ENCODE measurements around the gene USP17L12.
"Not testable (repeated sequence)": the region's sequence is repeated elsewhere in the genome, so short reads cannot be mapped to it uniquely, and the experiment has no call there.

USP17L12 gene

DNA sequence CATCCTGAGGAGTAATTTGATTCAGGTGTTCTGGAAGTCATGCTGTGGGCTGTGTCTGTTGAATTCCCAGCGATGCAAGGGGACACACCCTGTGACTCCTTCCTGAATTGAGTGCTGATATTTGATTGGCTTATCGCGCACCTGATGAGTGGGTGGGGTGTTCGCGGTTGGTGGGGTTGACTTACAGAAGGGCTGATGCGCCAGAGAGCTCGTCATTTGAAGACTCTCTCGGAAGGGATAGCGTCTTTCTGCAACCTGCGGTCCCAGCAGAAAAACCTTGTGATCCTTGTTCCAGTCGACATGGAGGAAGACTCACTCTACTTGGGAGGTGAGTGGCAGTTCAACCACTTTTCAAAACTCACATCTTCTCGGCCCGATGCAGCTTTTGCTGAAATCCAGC is at the start of gene USP17L12:
TSS of gene USP17L12 (plus strand) at position 301 of the 400 bp plus-strand sequence. CDS start at position 301, 0 bp downstream.
- not testable (repeated sequence) for DNase-seq

- DNase-seq, result not testable (repeated sequence)
Observed at GRCh38 chr4:9210357-9210756, 9.6 kb upstream of the USP17L12 start, which contains the start of gene USP17L10. Gene USP17L10 (plus strand): TSS chr4:9210657. CDS start chr4:9210657, 0 bp downstream.

DNA sequence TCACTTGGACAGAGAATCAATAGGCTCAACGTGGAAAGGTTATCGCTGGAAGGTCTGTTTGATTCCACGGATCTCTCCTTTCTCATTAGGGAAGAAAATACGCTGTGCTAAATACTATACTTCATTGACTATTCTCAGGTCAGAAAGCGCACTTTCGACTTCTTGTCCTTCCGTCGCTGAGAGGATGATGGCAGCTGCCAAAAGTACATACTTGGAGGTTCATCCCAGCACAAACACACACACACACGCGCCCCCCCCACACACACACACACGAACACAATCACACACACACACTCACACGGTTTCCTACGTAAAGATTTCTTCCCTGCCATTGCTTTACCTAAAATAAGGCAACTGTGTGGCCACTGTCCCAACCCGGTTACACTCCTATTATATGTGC is 5.3 kb upstream of the USP17L12 start:
- DNase-seq, result not testable (repeated sequence)

- DNase-seq, result not testable (repeated sequence)
Observed at GRCh38 chr4:9215105-9215504, 4.8 kb upstream of the USP17L12 start, which contains the start of gene USP17L11. Gene USP17L11 (plus strand): TSS chr4:9215405. CDS start chr4:9215405, 0 bp downstream.

DNA sequence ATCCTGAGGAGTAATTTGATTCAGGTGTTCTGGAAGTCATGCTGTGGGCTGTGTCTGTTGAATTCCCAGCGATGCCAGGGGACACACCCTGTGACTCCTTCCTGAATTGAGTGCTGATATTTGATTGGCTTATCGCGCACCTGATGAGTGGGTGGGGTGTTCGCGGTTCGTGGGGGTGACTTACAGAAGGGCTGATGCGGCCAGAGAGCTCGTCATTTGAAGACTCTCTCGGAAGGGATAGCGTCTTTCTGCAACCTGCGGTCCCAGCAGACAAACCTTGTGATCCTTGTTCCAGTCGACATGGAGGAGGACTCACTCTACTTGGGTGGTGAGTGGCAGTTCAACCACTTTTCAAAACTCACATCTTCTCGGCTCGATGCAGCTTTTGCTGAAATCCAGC is 4.6 kb downstream of the USP17L12 start, which contains the start of gene USP17L13:
TSS of gene USP17L13 (plus strand) at position 301 of the 400 bp plus-strand sequence. CDS start at position 301, 0 bp downstream.
- not testable (repeated sequence) for DNase-seq

- not testable (repeated sequence) for DNase-seq
Observed at GRCh38 chr4:9230249-9230648, 10.3 kb downstream of the USP17L12 start.

GRCh38 chr4:9234085-9234484 is 14.1 kb downstream of the USP17L12 start, which contains the start of gene USP17L15:
Gene USP17L15 (plus strand): TSS chr4:9234385. CDS start chr4:9234385, 0 bp downstream.
- not testable (repeated sequence) for DNase-seq

DNA sequence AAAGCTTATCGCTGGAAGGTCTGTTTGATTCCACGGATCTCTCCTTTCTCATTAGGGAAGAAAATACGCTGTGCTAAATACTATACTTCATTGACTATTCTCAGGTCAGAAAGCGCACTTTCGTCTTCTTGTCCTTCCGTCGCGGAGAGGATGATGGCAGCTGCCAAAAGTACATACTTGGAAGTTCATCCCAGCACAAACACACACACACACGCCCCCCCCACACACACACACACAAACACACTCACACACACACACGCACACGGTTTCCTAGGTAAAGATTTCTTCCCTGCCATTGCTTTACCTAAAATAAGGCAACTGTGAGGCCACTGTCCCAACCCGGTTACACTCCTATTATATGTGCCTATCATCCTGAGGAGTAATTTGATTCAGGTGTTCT is 18.5 kb downstream of the USP17L12 start:
- DNase-seq, result not testable (repeated sequence)

GRCh38 chr4:9243579-9243978 is 23.6 kb downstream of the USP17L12 start, which contains the start of gene USP17L17:
Gene USP17L17 (plus strand): TSS chr4:9243879. CDS start chr4:9243879, 0 bp downstream.
- not testable (repeated sequence) for DNase-seq

DNA sequence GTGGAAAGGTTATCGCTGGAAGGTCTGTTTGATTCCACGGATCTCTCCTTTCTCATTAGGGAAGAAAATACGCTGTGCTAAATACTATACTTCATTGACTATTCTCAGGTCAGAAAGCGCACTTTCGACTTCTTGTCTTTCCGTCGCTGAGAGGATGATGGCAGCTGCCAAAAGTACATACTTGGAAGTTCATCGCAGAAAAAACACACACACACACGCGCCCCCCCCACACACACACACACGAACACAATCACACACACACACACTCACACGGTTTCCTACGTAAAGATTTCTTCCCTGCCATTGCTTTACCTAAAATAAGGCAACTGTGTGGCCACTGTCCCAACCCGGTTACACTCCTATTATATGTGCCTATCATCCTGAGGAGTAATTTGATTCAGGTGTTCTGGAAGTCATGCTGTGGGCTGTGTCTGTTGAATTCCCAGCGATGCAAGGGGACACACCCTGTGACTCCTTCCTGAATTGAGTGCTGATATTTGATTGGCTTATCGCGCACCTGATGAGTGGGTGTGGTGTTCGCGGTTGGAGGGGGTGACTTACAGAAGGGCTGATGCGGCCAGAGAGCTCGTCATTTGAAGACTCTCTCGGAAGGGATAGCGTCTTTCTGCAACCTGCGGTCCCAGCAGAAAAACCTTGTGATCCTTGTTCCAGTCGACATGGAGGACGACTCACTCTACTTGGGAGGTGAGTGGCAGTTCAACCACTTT is 28.2 kb downstream of the USP17L12 start, which contains the start of gene USP17L18:
TSS of gene USP17L18 (plus strand) at position 678 of the 728 bp plus-strand sequence. CDS start at position 678, 0 bp downstream.
- not testable (repeated sequence) for DNase-seq

DNA sequence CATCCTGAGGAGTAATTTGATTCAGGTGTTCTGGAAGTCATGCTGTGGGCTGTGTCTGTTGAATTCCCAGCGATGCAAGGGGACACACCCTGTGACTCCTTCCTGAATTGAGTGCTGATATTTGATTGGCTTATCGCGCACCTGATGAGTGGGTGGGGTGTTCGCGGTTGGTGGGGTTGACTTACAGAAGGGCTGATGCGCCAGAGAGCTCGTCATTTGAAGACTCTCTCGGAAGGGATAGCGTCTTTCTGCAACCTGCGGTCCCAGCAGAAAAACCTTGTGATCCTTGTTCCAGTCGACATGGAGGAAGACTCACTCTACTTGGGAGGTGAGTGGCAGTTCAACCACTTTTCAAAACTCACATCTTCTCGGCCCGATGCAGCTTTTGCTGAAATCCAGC is 33.1 kb downstream of the USP17L12 start, which contains the start of gene USP17L19:
TSS of gene USP17L19 (plus strand) at position 301 of the 400 bp plus-strand sequence. CDS start at position 301, 0 bp downstream.
- DNase-seq, result not testable (repeated sequence)

GRCh38 chr4:9257824-9258223 is 37.9 kb downstream of the USP17L12 start, which contains the start of gene USP17L20:
Gene USP17L20 (plus strand): TSS chr4:9258124. CDS start chr4:9258124, 0 bp downstream.
- not testable (repeated sequence) for DNase-seq

DNA sequence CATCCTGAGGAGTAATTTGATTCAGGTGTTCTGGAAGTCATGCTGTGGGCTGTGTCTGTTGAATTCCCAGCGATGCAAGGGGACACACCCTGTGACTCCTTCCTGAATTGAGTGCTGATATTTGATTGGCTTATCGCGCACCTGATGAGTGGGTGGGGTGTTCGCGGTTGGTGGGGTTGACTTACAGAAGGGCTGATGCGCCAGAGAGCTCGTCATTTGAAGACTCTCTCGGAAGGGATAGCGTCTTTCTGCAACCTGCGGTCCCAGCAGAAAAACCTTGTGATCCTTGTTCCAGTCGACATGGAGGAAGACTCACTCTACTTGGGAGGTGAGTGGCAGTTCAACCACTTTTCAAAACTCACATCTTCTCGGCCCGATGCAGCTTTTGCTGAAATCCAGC is 42.6 kb downstream of the USP17L12 start, which contains the start of gene USP17L21:
TSS of gene USP17L21 (plus strand) at position 301 of the 400 bp plus-strand sequence. CDS start at position 301, 0 bp downstream.
- not testable (repeated sequence) for DNase-seq

- DNase-seq, result not testable (repeated sequence)
Observed at GRCh38 chr4:9267319-9267718, 47.4 kb downstream of the USP17L12 start, which contains the start of gene USP17L22. Gene USP17L22 (plus strand): TSS chr4:9267619. CDS start chr4:9267619, 0 bp downstream.

Data from NCI-H446 treated with DMSO at 0.1 percent for 48 hours (cell line).